ENCODE measurements around the gene KAZN. TPM values are rescaled to one million over a fixed set of nuclear protein-coding genes. Genes with fewer than 3 reads are reported as not detected.

The KAZN gene
- total RNA-seq, 1 donor from 2014 or later, result 21.2 TPM

DNA sequence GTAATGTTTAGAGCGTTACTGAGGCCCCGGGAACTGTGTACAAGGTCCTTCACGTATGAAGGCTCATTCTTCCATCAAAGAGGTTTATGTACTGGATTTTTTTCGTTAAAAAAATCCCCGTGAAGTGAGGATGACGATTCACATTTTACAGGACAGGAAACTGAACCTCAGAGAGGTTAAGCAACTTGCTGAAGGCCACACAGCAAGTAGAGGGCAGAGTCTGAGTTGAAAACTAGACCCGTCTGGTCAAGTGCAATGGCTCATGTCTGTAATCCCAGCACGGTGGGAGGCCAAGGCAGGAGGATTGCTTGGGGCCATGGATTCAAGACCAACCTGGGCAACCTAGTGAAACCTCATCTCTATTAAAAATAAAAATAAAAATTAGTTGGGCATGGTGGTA, 140.2 kb downstream of the KAZN start:
- DNase-seq, result no peak
- intact Hi-C loops (cut with DNase I), result no loop called here
- peaks cover 9% of the 10 kb centered on the region for H3K27me3 ChIP-seq (ENCODE audit: low read depth)
- no peak overlapping the region for H3K27ac ChIP-seq
- H3K36me3 ChIP-seq, result no peaks in the 10 kb centered on the region
- peaks cover 9% of the 10 kb centered on the region for H3K4me1 ChIP-seq
- no peak for ATAC-seq
- TF ChIP-seq, protein P1, sequence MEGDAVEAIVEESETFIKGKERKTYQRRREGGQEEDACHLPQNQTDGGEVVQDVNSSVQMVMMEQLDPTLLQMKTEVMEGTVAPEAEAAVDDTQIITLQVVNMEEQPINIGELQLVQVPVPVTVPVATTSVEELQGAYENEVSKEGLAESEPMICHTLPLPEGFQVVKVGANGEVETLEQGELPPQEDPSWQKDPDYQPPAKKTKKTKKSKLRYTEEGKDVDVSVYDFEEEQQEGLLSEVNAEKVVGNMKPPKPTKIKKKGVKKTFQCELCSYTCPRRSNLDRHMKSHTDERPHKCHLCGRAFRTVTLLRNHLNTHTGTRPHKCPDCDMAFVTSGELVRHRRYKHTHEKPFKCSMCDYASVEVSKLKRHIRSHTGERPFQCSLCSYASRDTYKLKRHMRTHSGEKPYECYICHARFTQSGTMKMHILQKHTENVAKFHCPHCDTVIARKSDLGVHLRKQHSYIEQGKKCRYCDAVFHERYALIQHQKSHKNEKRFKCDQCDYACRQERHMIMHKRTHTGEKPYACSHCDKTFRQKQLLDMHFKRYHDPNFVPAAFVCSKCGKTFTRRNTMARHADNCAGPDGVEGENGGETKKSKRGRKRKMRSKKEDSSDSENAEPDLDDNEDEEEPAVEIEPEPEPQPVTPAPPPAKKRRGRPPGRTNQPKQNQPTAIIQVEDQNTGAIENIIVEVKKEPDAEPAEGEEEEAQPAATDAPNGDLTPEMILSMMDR (IDR thresholded peaks at IDR 0.05), result no peak
- H3K9me3 ChIP-seq, result no peaks in the 10 kb centered on the region
- no peak overlapping the region for H3K4me3 ChIP-seq

DNA sequence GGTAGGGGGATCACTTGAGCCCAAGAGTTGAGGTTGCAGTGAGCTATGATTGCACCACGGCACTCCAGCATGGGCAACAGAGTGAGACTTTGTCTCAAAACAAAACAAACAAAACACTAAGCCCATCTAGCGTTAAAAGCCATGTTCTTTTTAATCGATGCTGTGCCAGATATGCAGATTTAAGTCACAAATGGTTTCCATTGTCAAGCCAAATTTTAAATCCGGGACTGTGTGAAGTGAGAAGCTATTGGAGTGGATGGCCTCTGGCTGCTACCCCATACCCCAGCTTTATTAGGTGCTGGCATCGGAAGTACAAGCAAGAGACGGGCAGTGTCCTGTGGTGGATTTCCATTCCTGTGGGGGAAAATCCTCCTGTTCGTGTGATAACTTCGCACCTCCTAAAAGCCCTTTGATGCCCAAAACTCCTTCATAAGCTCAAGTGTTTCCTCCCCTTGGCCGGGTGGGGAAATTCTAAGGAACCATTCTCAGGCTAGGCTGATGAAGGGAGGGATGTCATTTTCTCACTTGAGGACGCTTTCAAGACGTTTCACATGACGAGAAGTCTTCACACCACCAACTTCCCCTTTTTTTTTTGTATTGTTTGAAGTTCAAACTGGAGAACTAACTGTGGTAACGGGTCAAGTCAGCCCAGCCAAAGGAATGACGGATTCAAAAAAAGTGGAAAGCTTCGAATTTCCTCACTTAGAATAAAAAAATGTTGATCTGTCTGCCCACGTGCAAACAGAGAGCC, 140.8 kb downstream of the KAZN start:
- no peak overlapping the region for H3K27ac ChIP-seq
- H3K4me3 ChIP-seq, result no peak overlapping the region
- H3K36me3 ChIP-seq, result no peaks in the 10 kb centered on the region
- H3K27me3 ChIP-seq (ENCODE audit: low read depth), result peaks cover 9% of the 10 kb centered on the region
- TF ChIP-seq, protein P1 (IDR thresholded peaks at IDR 0.05), result no peak
- no peaks in the 10 kb centered on the region for H3K9me3 ChIP-seq
- ATAC-seq (no peak), DNase-seq (no peak)
- intact Hi-C loops (cut with DNase I), result no loop called here
- peaks cover 9% of the 10 kb centered on the region for H3K4me1 ChIP-seq

- intact Hi-C loops (cut with DNase I), result no loop called here
- ATAC-seq (no peak), DNase-seq (no peak)
- H3K4me1 ChIP-seq, result peaks cover 9% of the 10 kb centered on the region
- no peaks in the 10 kb centered on the region for H3K9me3 ChIP-seq
- no peak overlapping the region for H3K27ac ChIP-seq
- H3K27me3 ChIP-seq (ENCODE audit: low read depth), result peaks cover 9% of the 10 kb centered on the region
- no peak overlapping the region for H3K4me3 ChIP-seq
- TF ChIP-seq, protein P1 (IDR thresholded peaks at IDR 0.05), result no peak
- no peaks in the 10 kb centered on the region for H3K36me3 ChIP-seq
These were observed 141.5 kb downstream of the KAZN start for GRCh38 chr1:14740016-14740415.

GRCh38 chr1:14741082-14741481, 142.6 kb downstream of the KAZN start:
- Histone ChIP-seq H3K9me3 (no peaks in the 10 kb centered on the region), H3K4me1 (peaks cover 9% of the 10 kb centered on the region), H3K27ac (no peak overlapping the region), H3K27me3 (ENCODE audit: low read depth) (peaks cover 9% of the 10 kb centered on the region), H3K4me3 (no peak overlapping the region), H3K36me3 (no peaks in the 10 kb centered on the region)
- intact Hi-C loops (cut with DNase I), result no loop called here
- TF ChIP-seq, protein P1 (IDR thresholded peaks at IDR 0.05), result no peak
- DNase-seq, result no peak
- ATAC-seq, result no peak

- intact Hi-C loops (cut with DNase I), result no loop called here
- DNase-seq (no peak), ATAC-seq (no peak)
- Histone ChIP-seq H3K9me3 (no peaks in the 10 kb centered on the region), H3K4me1 (peaks cover 9% of the 10 kb centered on the region), H3K27ac (no peak overlapping the region), H3K27me3 (ENCODE audit: low read depth) (peaks cover 9% of the 10 kb centered on the region), H3K4me3 (no peak overlapping the region), H3K36me3 (no peaks in the 10 kb centered on the region)
- TF ChIP-seq, protein P1 (IDR thresholded peaks at IDR 0.05), result no peak
These were observed 143.0 kb downstream of the KAZN start for GRCh38 chr1:14741532-14741931.
